ENCODE measurements around the gene GIMAP1. TPM values are rescaled to one million over a fixed set of nuclear protein-coding genes. Genes with fewer than 3 reads are reported as not detected.
"Not testable (repeated sequence)": the region's sequence is repeated elsewhere in the genome, so short reads cannot be mapped to it uniquely, and the experiment has no call there.

GIMAP1 gene
- total RNA-seq, 1 experiment from 2014 or later = not detected

DNA sequence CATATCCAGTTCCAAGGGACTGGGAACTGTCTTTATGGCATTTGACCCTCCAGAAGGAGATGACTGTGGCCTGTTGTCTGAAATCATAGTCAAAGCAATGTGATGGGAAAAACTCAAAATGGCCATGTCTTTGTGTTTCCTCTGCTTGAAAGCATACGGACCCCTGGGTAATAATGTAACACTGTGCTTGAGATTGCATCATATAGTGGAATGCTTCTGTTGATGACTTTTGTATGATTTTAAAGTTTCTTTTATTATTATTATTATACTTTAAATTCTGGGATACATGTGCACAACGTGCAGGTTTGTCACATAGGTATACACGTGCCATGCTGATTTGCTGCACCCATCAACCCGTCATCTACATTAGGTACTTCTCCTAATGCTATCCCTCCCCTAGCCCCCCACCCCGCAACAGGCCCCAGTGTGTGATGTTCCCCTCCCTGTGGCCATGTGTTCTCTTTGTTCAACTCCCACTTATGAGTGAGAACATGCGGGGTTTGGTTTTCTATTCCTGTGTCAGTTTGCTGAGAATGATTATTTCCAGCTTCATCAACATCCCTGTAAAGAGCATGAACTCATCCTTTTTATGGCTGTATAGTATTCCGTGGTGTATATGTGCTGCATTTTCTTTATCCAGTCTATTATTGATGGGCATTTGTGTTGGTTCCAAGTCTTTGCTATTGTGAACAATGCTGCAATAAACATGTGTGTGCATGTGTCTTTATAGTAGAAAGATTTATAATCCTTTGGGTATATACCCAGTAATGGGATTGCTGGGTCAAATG is 44.4 kb upstream of the GIMAP1 start:
- POLR2A ChIA-PET; CTCF ChIA-PET; H3K4me1 Mint-ChIP-seq; H3K27ac Mint-ChIP-seq; ATAC-seq; DNase-seq (ENCODE audit: low spot score); H3K4me3 Mint-ChIP-seq; H3K36me3 Mint-ChIP-seq: not testable (repeated sequence)
- Mint-ChIP-seq H3K9me3 (peaks cover 24% of the 10 kb centered on the region), H3K27me3 (ENCODE audit: low read depth) (peaks cover 39% of the 10 kb centered on the region)

GRCh38 chr7:150675714-150676113 is 40.7 kb upstream of the GIMAP1 start:
- POLR2A ChIA-PET = no interaction called here
- Mint-ChIP-seq H3K27ac (no peak overlapping the region), H3K9me3 (peaks cover 35% of the 10 kb centered on the region), H3K4me3 (no peak overlapping the region), H3K36me3 (peaks cover 6% of the 10 kb centered on the region; the same call in 1 of the 2 replicates), H3K4me1 (peaks cover 5% of the 10 kb centered on the region), H3K27me3 (ENCODE audit: low read depth) (peaks cover 35% of the 10 kb centered on the region)
- TF ChIP-seq, protein P1, sequence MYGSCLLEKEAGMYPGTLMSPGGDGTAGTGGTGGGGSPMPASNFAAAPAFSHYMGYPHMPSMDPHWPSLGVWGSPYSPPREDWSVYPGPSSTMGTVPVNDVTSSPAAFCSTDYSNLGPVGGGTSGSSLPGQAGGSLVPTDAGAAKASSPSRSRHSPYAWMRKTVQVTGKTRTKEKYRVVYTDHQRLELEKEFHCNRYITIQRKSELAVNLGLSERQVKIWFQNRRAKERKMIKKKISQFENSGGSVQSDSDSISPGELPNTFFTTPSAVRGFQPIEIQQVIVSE (CRISPR knock-in tag; IDR thresholded peaks at IDR 0.05; ENCODE audit: borderline replicate concordance) = no peak
- TF ChIP-seq EMX1 (CRISPR knock-in tag; IDR thresholded peaks at IDR 0.05) (no peak), CTCF (IDR thresholded peaks at IDR 0.05) (no peak), RELA (CRISPR knock-in tag; IDR thresholded peaks at IDR 0.05; ENCODE audit: borderline replicate concordance) (no peak), ZNF138 (CRISPR knock-in tag; conservative IDR thresholded peaks at IDR 0.05) (no peak), ZNF317 (CRISPR knock-in tag; IDR thresholded peaks at IDR 0.05; ENCODE audit: borderline replicate concordance, low read depth) (no peak), ZNF671 (CRISPR knock-in tag; IDR thresholded peaks at IDR 0.05) (no peak), IRF2 (CRISPR knock-in tag; IDR thresholded peaks at IDR 0.05; ENCODE audit: borderline replicate concordance, low read depth) (no peak), ATF1 (CRISPR knock-in tag; IDR thresholded peaks at IDR 0.05) (no peak), ZBTB43 (CRISPR knock-in tag; IDR thresholded peaks at IDR 0.05) (no peak), JUN (CRISPR knock-in tag; IDR thresholded peaks at IDR 0.05) (no peak), GTF2I (CRISPR knock-in tag; conservative IDR thresholded peaks at IDR 0.05) (no peak), AFF4 (CRISPR knock-in tag; IDR thresholded peaks at IDR 0.05; ENCODE audit: borderline replicate concordance) (no peak), ZNF219 (CRISPR knock-in tag; IDR thresholded peaks at IDR 0.05; ENCODE audit: borderline replicate concordance) (no peak), ETV6 (CRISPR knock-in tag; IDR thresholded peaks at IDR 0.05) (no peak), GABPB1 (CRISPR knock-in tag; IDR thresholded peaks at IDR 0.05) (no peak), TEAD1 (CRISPR knock-in tag; IDR thresholded peaks at IDR 0.05) (no peak)
- TF ChIP-seq, protein P2, sequence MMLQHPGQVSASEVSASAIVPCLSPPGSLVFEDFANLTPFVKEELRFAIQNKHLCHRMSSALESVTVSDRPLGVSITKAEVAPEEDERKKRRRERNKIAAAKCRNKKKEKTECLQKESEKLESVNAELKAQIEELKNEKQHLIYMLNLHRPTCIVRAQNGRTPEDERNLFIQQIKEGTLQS (CRISPR knock-in tag; conservative IDR thresholded peaks at IDR 0.05) = no peak
- TF ChIP-seq, protein P3, sequence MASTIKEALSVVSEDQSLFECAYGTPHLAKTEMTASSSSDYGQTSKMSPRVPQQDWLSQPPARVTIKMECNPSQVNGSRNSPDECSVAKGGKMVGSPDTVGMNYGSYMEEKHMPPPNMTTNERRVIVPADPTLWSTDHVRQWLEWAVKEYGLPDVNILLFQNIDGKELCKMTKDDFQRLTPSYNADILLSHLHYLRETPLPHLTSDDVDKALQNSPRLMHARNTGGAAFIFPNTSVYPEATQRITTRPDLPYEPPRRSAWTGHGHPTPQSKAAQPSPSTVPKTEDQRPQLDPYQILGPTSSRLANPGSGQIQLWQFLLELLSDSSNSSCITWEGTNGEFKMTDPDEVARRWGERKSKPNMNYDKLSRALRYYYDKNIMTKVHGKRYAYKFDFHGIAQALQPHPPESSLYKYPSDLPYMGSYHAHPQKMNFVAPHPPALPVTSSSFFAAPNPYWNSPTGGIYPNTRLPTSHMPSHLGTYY (CRISPR knock-in tag; IDR thresholded peaks at IDR 0.05) = no peak
- DNase-seq (ENCODE audit: low spot score) = no peak
- ATAC-seq = no peak
- CTCF ChIA-PET = no interaction called here

DNA sequence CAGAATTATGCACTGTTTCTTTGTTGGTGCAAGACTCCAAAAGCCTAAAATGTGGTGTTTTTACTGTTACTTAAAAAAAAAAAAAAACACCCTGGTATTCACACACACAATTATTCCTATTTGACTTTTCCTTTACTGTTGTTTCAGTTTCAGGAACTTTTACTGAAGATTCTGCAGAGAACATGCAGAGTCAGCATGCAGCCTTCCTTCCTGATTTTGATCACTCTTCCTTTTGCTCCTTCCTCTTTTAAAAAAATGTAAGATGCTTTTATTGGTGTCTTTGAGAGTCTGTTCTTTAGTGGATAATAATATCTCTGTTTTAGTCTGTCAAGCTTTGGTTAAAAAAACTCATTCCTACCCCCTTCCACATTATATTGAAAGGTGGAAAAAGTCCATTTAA is 40.1 kb upstream of the GIMAP1 start:
- peaks cover 37% of the 10 kb centered on the region for H3K27me3 Mint-ChIP-seq (ENCODE audit: low read depth)
- ATAC-seq; H3K27ac Mint-ChIP-seq; H3K4me3 Mint-ChIP-seq; H3K4me1 Mint-ChIP-seq; H3K36me3 Mint-ChIP-seq; DNase-seq (ENCODE audit: low spot score); POLR2A ChIA-PET; CTCF ChIA-PET: not testable (repeated sequence)
- H3K9me3 Mint-ChIP-seq = peaks cover 35% of the 10 kb centered on the region

- POLR2A ChIA-PET = not testable (repeated sequence)
Observed at GRCh38 chr7:150676854-150677253, 39.6 kb upstream of the GIMAP1 start.

More at GRCh38 chr7:150676854-150677253, 39.6 kb upstream of the GIMAP1 start:
- Mint-ChIP-seq H3K27me3 (ENCODE audit: low read depth) (peaks cover 39% of the 10 kb centered on the region), H3K9me3 (peaks cover 35% of the 10 kb centered on the region)
- H3K4me1 Mint-ChIP-seq; ATAC-seq; H3K36me3 Mint-ChIP-seq; H3K27ac Mint-ChIP-seq; CTCF ChIA-PET; H3K4me3 Mint-ChIP-seq; DNase-seq (ENCODE audit: low spot score): not testable (repeated sequence)

All from WTC11 (cell line).